ENCODE results near the gene PINLYP. TPM values are rescaled to one million over a fixed set of nuclear protein-coding genes. Genes with fewer than 3 reads are reported as not detected.
A peak's percentile ranks its signal among the peaks of the same experiment; 100 is the strongest.

Gene PINLYP
- total and polyA plus RNA-seq, 9 of the 15 experiments (the other 6 are each of a cell fraction or from before 2014, with no cell fraction given): 1.00 to 6.7 (median 2.2) TPM

GRCh38 chr19:43619262-43620060, 43.9 kb downstream of the PINLYP start, which contains the start of gene ZNF428 (continued):
- TF ChIP-seq ZNF609 (CRISPR knock-in tag; IDR thresholded peaks at IDR 0.05; ENCODE audit: borderline replicate concordance) (no peak), ZFP36 (IDR thresholded peaks at IDR 0.05; ENCODE audit: low read depth, low read length, partially characterized antibody) (no peak), L3MBTL2 (IDR thresholded peaks at IDR 0.05) (peak; percentile 90), SMARCA4 (IDR thresholded peaks at IDR 0.05) (no peak; the same call in 1 of the 2 replicates), FUS (optimal IDR thresholded peaks at IDR 0.05; ENCODE audit: low read depth, low read length) (peak; percentile 95), PRPF4 (IDR thresholded peaks at IDR 0.05; ENCODE audit: insufficient read depth, low read depth, low read length, poor library complexity, severe bottlenecking) (no peak), MAZ (CRISPR knock-in tag; conservative IDR thresholded peaks at IDR 0.05 in 1 of 2, IDR thresholded peaks at IDR 0.05 in 1 of 2) (peak; percentile 77 to 81), POU5F1 (IDR thresholded peaks at IDR 0.05; ENCODE audit: borderline replicate concordance, low read depth, low read length, partially characterized antibody) (peak; percentile 52), ZNF347 (CRISPR knock-in tag; IDR thresholded peaks at IDR 0.05; ENCODE audit: low read depth) (no peak), SMAD2 (IDR thresholded peaks at IDR 0.05; ENCODE audit: low read depth, low read length) (no peak), RFX7 (CRISPR knock-in tag; IDR thresholded peaks at IDR 0.05) (no peak), ZNF830 (CRISPR knock-in tag; IDR thresholded peaks at IDR 0.05) (peak; percentile 86; the same call in 1 of the 2 replicates), PCBP2 (IDR thresholded peaks at IDR 0.05; ENCODE audit: low read depth, low read length, poor library complexity, severe bottlenecking) (no peak), ZNF175 (CRISPR knock-in tag; IDR thresholded peaks at IDR 0.05; ENCODE audit: low read depth) (0 out of 2 replicates have a peak, but pooled peaks have one; percentile 26), SNRNP70 (optimal IDR thresholded peaks at IDR 0.05; ENCODE audit: low read depth, low read length) (no peak), E2F4 (CRISPR knock-in tag; IDR thresholded peaks at IDR 0.05; ENCODE audit: low read depth) (0 out of 2 replicates have a peak, but pooled peaks have one; percentile 7), TCF3 (CRISPR knock-in tag; IDR thresholded peaks at IDR 0.05) (no peak), ZNF197 (CRISPR knock-in tag; IDR thresholded peaks at IDR 0.05; ENCODE audit: low read depth) (peak; percentile 68; the same call in 1 of the 2 replicates), SMAD4 (CRISPR knock-in tag; conservative IDR thresholded peaks at IDR 0.05) (peak; percentile 86)
- TF ChIP-seq, protein P1, sequence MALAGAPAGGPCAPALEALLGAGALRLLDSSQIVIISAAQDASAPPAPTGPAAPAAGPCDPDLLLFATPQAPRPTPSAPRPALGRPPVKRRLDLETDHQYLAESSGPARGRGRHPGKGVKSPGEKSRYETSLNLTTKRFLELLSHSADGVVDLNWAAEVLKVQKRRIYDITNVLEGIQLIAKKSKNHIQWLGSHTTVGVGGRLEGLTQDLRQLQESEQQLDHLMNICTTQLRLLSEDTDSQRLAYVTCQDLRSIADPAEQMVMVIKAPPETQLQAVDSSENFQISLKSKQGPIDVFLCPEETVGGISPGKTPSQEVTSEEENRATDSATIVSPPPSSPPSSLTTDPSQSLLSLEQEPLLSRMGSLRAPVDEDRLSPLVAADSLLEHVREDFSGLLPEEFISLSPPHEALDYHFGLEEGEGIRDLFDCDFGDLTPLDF (CRISPR knock-in tag; IDR thresholded peaks at IDR 0.05): peak; percentile 80; the same call in 1 of the 2 replicates

All from K562 (cell line).